Amygdala (tissue), 56 donors: Measurements from ENCODE around the gene ZMIZ1.
"Not testable (repeated sequence)": the region's sequence is repeated elsewhere in the genome, so short reads cannot be mapped to it uniquely, and the experiment has no call there.

Experiments used
- DNase-seq, 56 donors: peaks; one replicate each; lab custom pipeline; 2025; lab: John Stamatoyannopoulos, UW

ZMIZ1 gene

GRCh38 chr10:79320820-79321493 is 252.2 kb downstream of the ZMIZ1 start:
- DNase-seq: no peak

GRCh38 chr10:79321494-79321882 is 252.7 kb downstream of the ZMIZ1 start:
- DNase-seq: no peak

- DNase-seq: no peak
Observed at GRCh38 chr10:79321951-79322350, 253.2 kb downstream of the ZMIZ1 start.

- peak in 11 of 56 donors; percentile 18 to 65 (median 34) for DNase-seq
Observed at GRCh38 chr10:79322616-79323543, 254.1 kb downstream of the ZMIZ1 start.

GRCh38 chr10:79323602-79324001 is 254.8 kb downstream of the ZMIZ1 start:
- DNase-seq: no peak

- no peak for DNase-seq
Observed at GRCh38 chr10:79324032-79324695, 255.4 kb downstream of the ZMIZ1 start.

GRCh38 chr10:79326361-79327089 is 257.8 kb downstream of the ZMIZ1 start:
- no peak for DNase-seq

GRCh38 chr10:79327090-79327457 is 258.3 kb downstream of the ZMIZ1 start:
- DNase-seq: no peak

GRCh38 chr10:79328147-79328701 is 259.5 kb downstream of the ZMIZ1 start:
- DNase-seq: no peak

GRCh38 chr10:79328737-79329504 is 260.2 kb downstream of the ZMIZ1 start:
- no peak for DNase-seq

GRCh38 chr10:79329529-79329928 is 260.8 kb downstream of the ZMIZ1 start:
- no peak for DNase-seq

GRCh38 chr10:79331226-79331625 is 262.5 kb downstream of the ZMIZ1 start:
- DNase-seq: no peak

- DNase-seq: no peak
Observed at GRCh38 chr10:79331709-79332108, 262.9 kb downstream of the ZMIZ1 start.

GRCh38 chr10:79332610-79333315 is 264.0 kb downstream of the ZMIZ1 start:
- DNase-seq: not testable (repeated sequence)

- DNase-seq: no peak
Observed at GRCh38 chr10:79333513-79333912, 264.7 kb downstream of the ZMIZ1 start.

- no peak for DNase-seq
Observed at GRCh38 chr10:79334573-79334972, 265.8 kb downstream of the ZMIZ1 start.

GRCh38 chr10:79335094-79335469 is 266.3 kb downstream of the ZMIZ1 start:
- peak in 52 of 56 donors; percentile 37 to 92 (median 77) for DNase-seq

- DNase-seq: peak; percentile 26 to 99 (median 91)
Observed at GRCh38 chr10:79335470-79336235, 266.9 kb downstream of the ZMIZ1 start.
